GM21529 (cell line): ENCODE data around the gene IGF1R.

Experiments used
- ATAC-seq: cut with Tn5 transposase; IDR thresholded peaks from one replicate; pipeline ENCODE4 v1.9.1; 2021; ENCODE audit not compliant: unreplicated experiment

Gene IGF1R

GRCh38 chr15:98743177-98743576 is 94.8 kb downstream of the IGF1R start:
- no peak for ATAC-seq

DNA sequence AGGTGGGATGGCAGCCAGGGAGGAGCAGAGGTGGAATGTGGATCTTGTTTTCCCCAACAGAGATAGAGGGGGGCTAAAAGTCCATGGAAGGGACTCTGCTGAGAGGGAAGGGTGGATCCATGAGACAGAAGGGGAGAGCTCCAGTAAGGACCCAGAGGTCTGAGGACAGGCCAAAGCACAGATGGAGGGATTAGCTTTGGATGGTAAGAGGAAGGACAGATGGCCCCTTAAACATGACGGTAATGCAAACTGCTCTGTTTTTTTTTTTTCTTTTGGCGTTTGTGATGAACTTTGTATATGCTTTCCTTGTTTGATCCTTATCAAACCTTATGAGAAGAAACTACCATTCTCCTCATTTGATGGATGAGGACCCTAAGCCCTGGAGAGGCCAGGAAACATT is 96.2 kb downstream of the IGF1R start:
- ATAC-seq = no peak

- no peak for ATAC-seq
Measured at GRCh38 chr15:98745179-98745578, 96.8 kb downstream of the IGF1R start.

DNA sequence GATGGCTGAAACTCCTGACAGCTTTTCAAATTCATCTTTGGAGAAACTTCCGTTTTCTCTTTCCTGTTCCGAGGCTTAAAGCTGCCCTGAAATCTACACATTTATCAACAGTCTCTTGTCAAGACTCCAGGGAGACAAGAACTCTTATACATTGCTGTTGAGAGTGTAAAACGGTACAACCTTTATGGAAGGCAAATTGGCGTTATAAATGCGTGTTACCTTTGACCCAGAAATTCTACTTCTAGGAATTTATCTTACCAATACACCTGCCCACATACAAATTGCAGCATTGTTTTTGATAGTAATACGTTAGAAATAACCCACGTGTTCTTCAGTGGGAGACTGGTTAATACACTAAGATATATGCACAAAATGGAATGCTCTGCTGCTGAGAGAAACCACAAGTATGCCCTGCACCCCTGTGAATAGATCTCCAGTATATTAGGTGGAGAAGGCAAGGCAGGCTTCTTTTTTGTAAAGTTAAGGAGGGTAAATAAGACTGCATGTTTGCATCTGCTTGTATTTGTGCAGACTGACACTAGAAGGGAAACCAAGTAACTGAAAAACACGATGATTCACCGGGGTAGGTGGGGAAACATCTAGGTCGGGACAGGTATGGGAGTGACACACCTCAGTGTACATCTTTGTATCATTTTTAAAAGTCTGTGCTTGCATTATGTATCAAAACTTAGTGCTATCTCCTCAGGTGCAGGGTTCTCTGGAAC is 97.5 kb downstream of the IGF1R start:
- no peak for ATAC-seq

- ATAC-seq = no peak
Measured at GRCh38 chr15:98746375-98747155, 98.2 kb downstream of the IGF1R start.

GRCh38 chr15:98751767-98752166 is 103.4 kb downstream of the IGF1R start:
- no peak for ATAC-seq

GRCh38 chr15:98753726-98754656 is 105.7 kb downstream of the IGF1R start:
- ATAC-seq = no peak

DNA sequence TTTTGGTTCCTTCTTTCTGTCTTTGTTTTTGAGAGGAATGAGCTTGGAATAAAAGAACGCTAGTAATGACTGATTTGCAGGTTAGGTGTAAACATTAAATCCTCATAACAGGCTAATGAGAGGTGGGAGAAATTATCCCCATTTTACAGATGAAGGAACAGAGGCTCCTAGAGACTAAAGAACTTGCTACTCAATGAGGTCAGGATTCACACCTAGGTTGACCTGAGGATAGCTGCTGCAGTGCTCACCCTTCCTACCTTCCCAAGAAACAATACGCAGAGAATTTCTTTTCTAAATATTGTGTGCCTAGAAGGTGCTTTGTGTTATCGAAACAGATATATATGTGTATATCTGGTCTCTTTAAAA is 106.3 kb downstream of the IGF1R start:
- no peak for ATAC-seq

- no peak for ATAC-seq
Measured at GRCh38 chr15:98755138-98755537, 106.8 kb downstream of the IGF1R start.

- ATAC-seq = no peak
Measured at GRCh38 chr15:98755781-98756180, 107.4 kb downstream of the IGF1R start.

DNA sequence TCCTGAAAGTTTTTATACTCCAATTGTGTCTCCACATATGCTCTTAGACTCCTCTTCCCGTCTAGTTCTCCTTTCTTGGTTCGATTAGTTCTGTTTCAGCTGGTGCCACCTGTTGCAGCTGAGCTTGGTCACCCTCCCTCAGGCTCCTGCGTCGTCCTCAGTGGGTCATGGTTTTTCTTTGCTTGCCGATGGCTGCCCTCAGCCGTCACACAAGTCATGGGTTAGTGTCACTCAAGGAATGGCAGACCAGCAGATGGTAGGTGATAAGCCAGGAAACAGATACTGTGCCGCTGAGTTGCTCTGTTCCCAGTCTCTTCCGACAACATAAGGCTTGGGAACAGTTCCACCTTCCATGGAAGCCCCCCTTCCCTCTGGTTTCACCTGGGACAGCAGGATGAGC is 109.9 kb downstream of the IGF1R start:
- no peak for ATAC-seq

GRCh38 chr15:98759277-98759676 is 110.9 kb downstream of the IGF1R start:
- no peak for ATAC-seq

- ATAC-seq = no peak
Measured at GRCh38 chr15:98760112-98760826, 111.9 kb downstream of the IGF1R start.

GRCh38 chr15:98760975-98761374 is 112.6 kb downstream of the IGF1R start:
- ATAC-seq = no peak

DNA sequence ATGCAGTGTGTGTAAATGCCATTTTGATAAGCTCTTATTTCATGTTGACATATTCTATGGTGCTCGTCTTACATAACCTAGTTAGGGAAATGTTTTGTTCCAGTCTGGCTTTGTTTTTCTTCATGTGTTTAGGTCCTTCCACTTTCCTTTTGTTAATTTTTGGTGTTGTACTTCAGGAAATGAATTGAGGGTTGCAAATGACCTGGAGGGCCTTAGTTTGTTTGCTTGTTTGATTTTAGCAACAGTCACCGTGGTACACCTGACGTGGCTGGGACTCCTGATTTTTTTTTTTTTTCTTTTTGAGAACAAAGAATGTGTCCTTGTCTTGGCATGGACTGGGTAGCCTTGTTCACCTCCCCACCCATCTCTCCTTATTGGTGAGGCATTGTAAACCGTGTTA is 114.8 kb downstream of the IGF1R start:
- ATAC-seq = no peak

GRCh38 chr15:98764291-98764690 is 116.0 kb downstream of the IGF1R start:
- ATAC-seq = no peak

- no peak for ATAC-seq
Measured at GRCh38 chr15:98765610-98766009, 117.3 kb downstream of the IGF1R start.

DNA sequence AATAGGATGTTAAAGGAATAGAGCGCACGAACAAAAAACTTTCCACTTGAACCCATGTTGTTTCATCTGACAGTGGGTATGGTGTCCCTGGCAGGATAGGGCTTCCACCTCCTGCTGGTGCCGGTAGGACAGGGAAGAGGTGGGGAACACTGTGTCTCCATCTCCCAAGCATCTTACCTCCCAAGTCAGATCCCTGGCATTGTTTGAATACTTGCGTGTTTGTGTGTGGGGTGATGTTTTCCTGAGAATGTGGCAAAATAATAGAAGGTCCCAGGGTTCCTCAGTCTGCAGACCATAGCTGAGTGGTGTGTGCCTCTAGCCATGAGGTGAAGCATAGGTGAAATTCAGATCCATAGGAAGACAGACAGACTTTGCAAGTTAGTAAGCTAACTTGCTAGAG is 119.4 kb downstream of the IGF1R start:
- ATAC-seq = no peak

- ATAC-seq = no peak
Measured at GRCh38 chr15:98769867-98770266, 121.5 kb downstream of the IGF1R start.

GRCh38 chr15:98770984-98771383 is 122.6 kb downstream of the IGF1R start:
- ATAC-seq = no peak

- no peak for ATAC-seq
Measured at GRCh38 chr15:98771541-98771940, 123.2 kb downstream of the IGF1R start.
